ELF-1 (cell line): Measurements from ENCODE around the gene TMEM219.

Experiments
- DNase-seq: peaks from one replicate; pipeline ENCODE4 v3.0.0-alpha.2; 2016; ENCODE audit warnings: low read depth, low spot score

Gene TMEM219

GRCh38 chr16:29982560-29983419 is 20.9 kb downstream of the TMEM219 start:
- DNase-seq: no peak

- no peak for DNase-seq
Observed at GRCh38 chr16:29983420-29984136, 21.7 kb downstream of the TMEM219 start.

GRCh38 chr16:29984137-29984763 is 22.4 kb downstream of the TMEM219 start:
- DNase-seq: no peak

GRCh38 chr16:29984764-29985147 is 22.9 kb downstream of the TMEM219 start:
- no peak for DNase-seq

- DNase-seq: no peak
Observed at GRCh38 chr16:29985271-29985811, 23.5 kb downstream of the TMEM219 start.

- no peak for DNase-seq
Observed at GRCh38 chr16:29986231-29986630, 24.4 kb downstream of the TMEM219 start.

- DNase-seq: no peak
Observed at GRCh38 chr16:29986931-29987330, 25.1 kb downstream of the TMEM219 start.

- no peak for DNase-seq
Observed at GRCh38 chr16:29987371-29988085, 25.6 kb downstream of the TMEM219 start.

- DNase-seq: no peak
Observed at GRCh38 chr16:29988346-29989075, 26.6 kb downstream of the TMEM219 start.

GRCh38 chr16:29989111-29989858 is 27.4 kb downstream of the TMEM219 start:
- no peak for DNase-seq

GRCh38 chr16:29990034-29990433 is 28.2 kb downstream of the TMEM219 start:
- no peak for DNase-seq

- DNase-seq: no peak
Observed at GRCh38 chr16:29990883-29991570, 29.1 kb downstream of the TMEM219 start.

- no peak for DNase-seq
Observed at GRCh38 chr16:29991571-29991904, 29.7 kb downstream of the TMEM219 start.

GRCh38 chr16:29992344-29992967 is 30.6 kb downstream of the TMEM219 start:
- DNase-seq: no peak

- DNase-seq: no peak
Observed at GRCh38 chr16:29993191-29993902, 31.5 kb downstream of the TMEM219 start.

GRCh38 chr16:29993903-29994599 is 32.2 kb downstream of the TMEM219 start:
- DNase-seq: no peak

- DNase-seq: no peak
Observed at GRCh38 chr16:29994600-29995323, 32.9 kb downstream of the TMEM219 start.
